HepG2 (cell line): ENCODE measurements around the gene IPPK. TPM values are rescaled to one million over a fixed set of nuclear protein-coding genes. Genes with fewer than 3 reads are reported as not detected.

Experiments
- polyA plus RNA-seq, 8 experiments: library from polyadenylated mRNA; depleted of rRNA in 3 of 8; stranded (reverse) in 7 of 8; unstranded in 1 of 8; fragments of >200 nt; fragmentation: Illumina TruSeq in 4 of 8; extraction: Trizol in 4 of 8; gene quantifications; 2 replicates each; pipeline versions ENCODE4 v1.2.1 to v1.2.3, GENCODE V29; 2011 to 2016; ENCODE audit warnings: low read depth in 4 of 8, missing spikeins in 1 of 8, mixed read lengths in 1 of 8; ENCODE audit not compliant: insufficient read depth in 1 of 8
- total RNA-seq, 5 experiments: library from RNA; depleted of rRNA; stranded (reverse); fragments of >200 nt; fragmentation: Illumina TruSeq; extraction: Trizol; gene quantifications; 2 replicates each; pipeline ENCODE4 v1.2.3, GENCODE V29; 2016; ENCODE audit warnings: low read depth in 1 of 5

The IPPK gene
- total and polyA plus RNA-seq, 2 of the 13 experiments (the other 11 are each of a cell fraction or from before 2014, with no cell fraction given) = 9.9 to 14.1 TPM

Other genes with a start within 250 kb of the IPPK start
- gene OMD, start 245.7 kb downstream of the IPPK start, total RNA-seq (2016; rRNA removed; fragmentation: Illumina TruSeq; extraction: Trizol) = not detected in 2 replicates
- not detected in 2 replicates for gene OMD, start 245.7 kb downstream of the IPPK start, polyA plus RNA-seq (2011; rRNA removed)
- gene ASPN, start 187.6 kb downstream of the IPPK start, total RNA-seq (2016; rRNA removed; fragmentation: Illumina TruSeq; extraction: Trizol) = not detected in 2 replicates
- gene ASPN, start 187.6 kb downstream of the IPPK start, polyA plus RNA-seq (2011; rRNA removed) = not detected in 2 replicates
- not detected in 2 replicates for gene ECM2, start 134.1 kb downstream of the IPPK start, total RNA-seq (2016; rRNA removed; fragmentation: Illumina TruSeq; extraction: Trizol)
- 0.37 and 0.67 TPM in 2 replicates for gene ECM2, start 134.1 kb downstream of the IPPK start, polyA plus RNA-seq (2011; rRNA removed)
- 17.4 and 18.3 TPM in 2 replicates for gene BICD2, start 94.7 kb upstream of the IPPK start, total RNA-seq (2016; rRNA removed; fragmentation: Illumina TruSeq; extraction: Trizol)
- gene BICD2, start 94.7 kb upstream of the IPPK start, polyA plus RNA-seq (2011; rRNA removed) = 5.1 and 6.3 TPM in 2 replicates
- 7.2 and 13.5 TPM in 2 replicates for gene ZNF484, start 207.9 kb upstream of the IPPK start, total RNA-seq (2016; rRNA removed; fragmentation: Illumina TruSeq; extraction: Trizol)
- gene ZNF484, start 207.9 kb upstream of the IPPK start, polyA plus RNA-seq (2011; rRNA removed) = 0.96 and 1.1 TPM in 2 replicates